ENCODE measurements around the gene HSPB1. TPM values are rescaled to one million over a fixed set of nuclear protein-coding genes. Genes with fewer than 3 reads are reported as not detected.
A peak's percentile ranks its signal among the peaks of the same experiment; 100 is the strongest.

The HSPB1 gene
- total RNA-seq, 3 donors from 2014 or later: 210 to 264 (median 211) TPM

GRCh38 chr7:76260171-76260703 lies 42.2 kb upstream of the HSPB1 start:
- Histone ChIP-seq H3K9me3 (no peaks in the 10 kb centered on the region), H3K4me3 (peak overlapping the region; percentile 9 to 60 (median 41)), H3K36me3 (no peaks in the 10 kb centered on the region), H3K4me1 (no peaks in the 10 kb centered on the region), H3K27me3 (peaks cover 5 to 28% of the 10 kb centered on the region in 2 donors), H3K27ac (no peak overlapping the region)
- no peak for TF ChIP-seq CTCF (IDR thresholded peaks at IDR 0.05)
- no peak for TF ChIP-seq POLR2A (IDR thresholded peaks at IDR 0.05)
- TF ChIP-seq POLR2AphosphoS5 (IDR thresholded peaks at IDR 0.05): no peak
- DNase-seq (ENCODE audit: low spot score in 2 of 2): no peak
- intact Hi-C loops (cut with DNase I; ENCODE audit: low total_unique reads): no loop called here

- no peaks in the 10 kb centered on the region for H3K4me1 ChIP-seq
- intact Hi-C loops (cut with DNase I; ENCODE audit: low total_unique reads): no loop called here
- H3K27me3 ChIP-seq: peaks cover 5 to 28% of the 10 kb centered on the region in 2 donors
- no peak overlapping the region for H3K4me3 ChIP-seq
- no peaks in the 10 kb centered on the region for H3K36me3 ChIP-seq
- no peak for DNase-seq (ENCODE audit: low spot score in 2 of 2)
- H3K27ac ChIP-seq: no peak overlapping the region
- no peaks in the 10 kb centered on the region for H3K9me3 ChIP-seq
- TF ChIP-seq POLR2AphosphoS5 (IDR thresholded peaks at IDR 0.05) (no peak), CTCF (IDR thresholded peaks at IDR 0.05) (no peak), POLR2A (IDR thresholded peaks at IDR 0.05) (no peak)
Observed at GRCh38 chr7:76261329-76261728, 41.1 kb upstream of the HSPB1 start.

GRCh38 chr7:76261931-76262330 lies 40.5 kb upstream of the HSPB1 start:
- Histone ChIP-seq H3K4me3 (no peak overlapping the region), H3K9me3 (no peaks in the 10 kb centered on the region), H3K36me3 (no peaks in the 10 kb centered on the region), H3K27ac (no peak overlapping the region), H3K4me1 (peaks cover 1% of the 10 kb centered on the region in 2 donors), H3K27me3 (peaks cover 5 to 32% of the 10 kb centered on the region in 2 donors)
- intact Hi-C loops (cut with DNase I; ENCODE audit: low total_unique reads): no loop called here
- DNase-seq (ENCODE audit: low spot score in 2 of 2): no peak
- no peak for TF ChIP-seq CTCF (IDR thresholded peaks at IDR 0.05)
- no peak for TF ChIP-seq POLR2AphosphoS5 (IDR thresholded peaks at IDR 0.05)
- TF ChIP-seq POLR2A (IDR thresholded peaks at IDR 0.05): no peak

- Histone ChIP-seq H3K9me3 (no peaks in the 10 kb centered on the region), H3K27me3 (peaks cover 12 to 41% of the 10 kb centered on the region in 2 donors), H3K4me3 (no peak overlapping the region), H3K4me1 (peaks cover 4 to 8% of the 10 kb centered on the region in 2 donors), H3K27ac (no peak overlapping the region), H3K36me3 (no peaks in the 10 kb centered on the region)
- no peak for DNase-seq (ENCODE audit: low spot score in 2 of 2)
- no peak for TF ChIP-seq POLR2AphosphoS5 (IDR thresholded peaks at IDR 0.05)
- TF ChIP-seq POLR2A (IDR thresholded peaks at IDR 0.05): no peak
- TF ChIP-seq CTCF (IDR thresholded peaks at IDR 0.05): peak in 2 of 3 donors; percentile 39 to 55
- intact Hi-C loops (cut with DNase I; ENCODE audit: low total_unique reads): no loop called here
Observed at GRCh38 chr7:76262683-76263402, 39.6 kb upstream of the HSPB1 start.

GRCh38 chr7:76265299-76265698 lies 37.2 kb upstream of the HSPB1 start:
- Histone ChIP-seq H3K27ac (no peak overlapping the region), H3K4me1 (peaks cover 4 to 8% of the 10 kb centered on the region in 2 donors), H3K36me3 (no peaks in the 10 kb centered on the region), H3K9me3 (no peaks in the 10 kb centered on the region), H3K27me3 (peaks cover 7 to 40% of the 10 kb centered on the region in 2 donors), H3K4me3 (no peak overlapping the region)
- TF ChIP-seq POLR2AphosphoS5 (IDR thresholded peaks at IDR 0.05): no peak
- no peak for TF ChIP-seq POLR2A (IDR thresholded peaks at IDR 0.05)
- no peak for TF ChIP-seq CTCF (IDR thresholded peaks at IDR 0.05)
- intact Hi-C loops (cut with DNase I; ENCODE audit: low total_unique reads): no loop called here
- no peak for DNase-seq (ENCODE audit: low spot score in 2 of 2)

All from breast epithelium (tissue), 4 donors.